Activated naive CD8-positive, alpha-beta T cell treated with anti-CD3 and anti-CD28 coated beads for 36 hours (primary cell): ENCODE results near the gene DNAH2. TPM values are rescaled to one million over a fixed set of nuclear protein-coding genes. Genes with fewer than 3 reads are reported as not detected.

Experiments
- DNase-seq: peaks from one replicate; pipeline ENCODE4 v3.0.0; 2021
- H3K27ac Mint-ChIP-seq: one replicate; pipeline ENCODE4 v1.8.0; 2022; ENCODE audit warnings: mild to moderate bottlenecking, moderate library complexity, mixed read lengths
- H3K27me3 Mint-ChIP-seq: one replicate; pipeline ENCODE4 v1.8.0; 2022; ENCODE audit warnings: mild to moderate bottlenecking, mixed read lengths
- H3K36me3 Mint-ChIP-seq: one replicate; pipeline ENCODE4 v1.8.0; 2021; ENCODE audit warnings: mild to moderate bottlenecking, mixed read lengths
- H3K4me1 Mint-ChIP-seq: one replicate; pipeline ENCODE4 v1.8.0; 2021; ENCODE audit warnings: mixed read lengths
- H3K4me3 Mint-ChIP-seq: one replicate; pipeline ENCODE4 v1.8.0; 2022; ENCODE audit warnings: mild to moderate bottlenecking, moderate library complexity, mixed read lengths
- H3K9me3 Mint-ChIP-seq: one replicate; pipeline ENCODE4 v1.8.0; 2022; ENCODE audit warnings: mixed read lengths
- total RNA-seq, 2 experiments: library from RNA; stranded (reverse); gene quantifications; one replicate each; pipeline ENCODE4 v1.2.3, GENCODE V29; 2021

DNAH2 gene
- total RNA-seq, 2 experiments from 2014 or later, result 0.04 to 0.14 TPM

GRCh38 chr17:7774055-7774521, 56.5 kb downstream of the DNAH2 start:
- Mint-ChIP-seq H3K27me3 (peaks cover 22% of the 10 kb centered on the region), H3K9me3 (no peaks in the 10 kb centered on the region), H3K36me3 (no peaks in the 10 kb centered on the region), H3K27ac (no peak overlapping the region), H3K4me3 (no peak overlapping the region), H3K4me1 (no peaks in the 10 kb centered on the region)
- DNase-seq, result no peak

GRCh38 chr17:7775051-7775450, 57.5 kb downstream of the DNAH2 start:
- Mint-ChIP-seq H3K27me3 (peaks cover 22% of the 10 kb centered on the region), H3K4me3 (no peak overlapping the region), H3K27ac (no peak overlapping the region), H3K9me3 (no peaks in the 10 kb centered on the region), H3K36me3 (no peaks in the 10 kb centered on the region), H3K4me1 (no peaks in the 10 kb centered on the region)
- no peak for DNase-seq

DNA sequence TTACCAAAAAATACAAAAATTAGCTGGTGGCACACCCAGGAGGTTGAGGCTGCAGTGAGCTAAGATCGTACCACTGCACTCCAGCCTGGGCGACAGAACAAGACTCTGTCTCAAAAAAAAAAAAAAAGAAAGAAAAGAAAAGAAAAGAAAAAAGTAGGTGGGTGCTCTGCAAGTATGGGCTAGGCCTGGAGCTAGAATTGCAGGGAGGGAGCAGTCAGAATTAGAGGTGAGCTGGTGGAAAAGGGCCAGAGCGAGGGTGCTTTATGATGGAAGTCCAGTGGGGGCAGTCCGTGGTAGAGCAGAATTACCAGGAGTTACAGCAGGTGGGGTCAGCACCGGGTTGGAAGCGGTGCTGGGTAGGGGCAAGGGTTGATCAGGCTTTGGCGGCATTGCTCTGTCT, 59.5 kb downstream of the DNAH2 start:
- H3K27ac Mint-ChIP-seq, result no peak overlapping the region
- no peak for DNase-seq
- H3K36me3 Mint-ChIP-seq, result no peaks in the 10 kb centered on the region
- peaks cover 17% of the 10 kb centered on the region for H3K27me3 Mint-ChIP-seq
- H3K9me3 Mint-ChIP-seq, result no peaks in the 10 kb centered on the region
- H3K4me1 Mint-ChIP-seq, result no peaks in the 10 kb centered on the region
- no peak overlapping the region for H3K4me3 Mint-ChIP-seq

DNA sequence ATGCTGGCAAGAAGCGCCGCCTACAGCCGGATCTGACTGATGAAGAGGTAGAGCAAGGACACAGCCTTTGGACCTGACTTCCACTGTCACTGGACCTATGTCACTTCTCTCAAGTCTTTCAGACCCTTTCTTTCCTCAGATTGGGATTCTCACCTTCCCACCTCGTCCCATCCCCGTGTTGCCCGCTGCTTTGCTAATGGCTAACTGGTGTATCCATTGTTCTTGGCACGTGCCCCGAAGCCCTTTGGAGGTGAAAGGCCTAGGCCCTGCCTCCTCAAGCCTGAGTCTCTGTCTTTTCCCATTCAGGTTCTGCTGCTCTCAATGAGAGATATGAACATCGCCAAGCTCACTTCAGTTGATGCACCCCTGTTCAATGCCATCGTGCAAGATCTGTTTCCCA, 63.2 kb downstream of the DNAH2 start:
- H3K4me3 Mint-ChIP-seq, result no peak overlapping the region

DNA sequence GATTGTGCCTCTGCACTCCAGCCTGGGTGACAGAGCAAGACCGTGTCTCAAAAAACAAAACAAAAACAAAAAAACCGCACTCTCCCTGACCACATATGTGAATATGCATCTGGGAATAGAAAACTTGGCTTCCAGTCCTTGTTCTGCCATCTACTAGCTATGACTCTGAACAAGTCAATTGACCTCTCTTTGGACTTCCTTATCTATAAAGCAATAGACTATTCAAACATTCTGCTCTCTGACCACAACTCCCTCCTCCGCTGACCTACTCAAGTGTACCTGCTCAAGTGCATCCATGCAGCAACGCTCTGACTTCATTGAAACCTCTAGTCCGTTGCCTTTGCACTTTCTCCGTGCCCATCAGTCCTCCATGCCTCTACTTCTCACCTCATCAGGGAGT, 63.9 kb downstream of the DNAH2 start:
- peaks cover 8% of the 10 kb centered on the region for H3K27me3 Mint-ChIP-seq
- no peaks in the 10 kb centered on the region for H3K4me1 Mint-ChIP-seq
- H3K27ac Mint-ChIP-seq, result no peak overlapping the region
- no peaks in the 10 kb centered on the region for H3K36me3 Mint-ChIP-seq
- no peak overlapping the region for H3K4me3 Mint-ChIP-seq
- DNase-seq, result no peak
- H3K9me3 Mint-ChIP-seq, result no peaks in the 10 kb centered on the region

More for the DNA sequence above, 63.2 kb downstream of the DNAH2 start:
- no peaks in the 10 kb centered on the region for H3K4me1 Mint-ChIP-seq
- H3K27ac Mint-ChIP-seq, result no peak overlapping the region
- no peaks in the 10 kb centered on the region for H3K9me3 Mint-ChIP-seq
- H3K27me3 Mint-ChIP-seq, result peaks cover 9% of the 10 kb centered on the region
- H3K36me3 Mint-ChIP-seq, result no peaks in the 10 kb centered on the region
- no peak for DNase-seq

- peaks cover 7% of the 10 kb centered on the region for H3K27me3 Mint-ChIP-seq
- H3K9me3 Mint-ChIP-seq, result no peaks in the 10 kb centered on the region
- H3K27ac Mint-ChIP-seq, result no peak overlapping the region
- no peak for DNase-seq
- no peaks in the 10 kb centered on the region for H3K4me1 Mint-ChIP-seq
- H3K4me3 Mint-ChIP-seq, result no peak overlapping the region
- H3K36me3 Mint-ChIP-seq, result no peaks in the 10 kb centered on the region
These were observed 64.7 kb downstream of the DNAH2 start for GRCh38 chr17:7782240-7782639.

- H3K4me3 Mint-ChIP-seq, result no peak overlapping the region
- H3K27ac Mint-ChIP-seq, result no peak overlapping the region
- no peaks in the 10 kb centered on the region for H3K36me3 Mint-ChIP-seq
- H3K9me3 Mint-ChIP-seq, result no peaks in the 10 kb centered on the region
- peaks cover 7% of the 10 kb centered on the region for H3K27me3 Mint-ChIP-seq
- no peak for DNase-seq
- H3K4me1 Mint-ChIP-seq, result no peaks in the 10 kb centered on the region
These were observed 69.3 kb downstream of the DNAH2 start for GRCh38 chr17:7786866-7787265.

GRCh38 chr17:7789131-7789530, 71.6 kb downstream of the DNAH2 start:
- H3K9me3 Mint-ChIP-seq, result no peaks in the 10 kb centered on the region
- H3K4me3 Mint-ChIP-seq, result no peak overlapping the region
- peaks cover 4% of the 10 kb centered on the region for H3K27me3 Mint-ChIP-seq
- H3K36me3 Mint-ChIP-seq, result no peaks in the 10 kb centered on the region
- DNase-seq, result no peak
- no peaks in the 10 kb centered on the region for H3K4me1 Mint-ChIP-seq
- H3K27ac Mint-ChIP-seq, result no peak overlapping the region

DNA sequence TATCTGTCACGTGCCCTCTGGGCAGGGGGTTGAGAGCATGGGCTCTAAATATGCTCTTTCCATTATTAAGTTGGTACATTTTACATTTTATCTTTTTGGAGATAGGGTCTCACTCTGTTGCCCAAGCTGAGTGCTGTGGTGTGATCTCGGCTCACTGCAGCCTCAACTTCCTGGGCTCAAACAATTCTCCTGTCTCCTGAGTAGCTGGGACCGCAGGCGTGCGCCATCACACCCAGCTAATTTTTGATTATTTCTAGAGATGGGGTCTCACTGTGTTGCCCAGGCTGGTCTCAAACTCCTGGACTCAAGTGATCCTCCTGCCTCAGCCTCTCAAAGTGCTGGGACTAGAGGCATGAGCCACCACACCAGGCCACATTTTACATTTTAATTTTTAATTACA, 72.6 kb downstream of the DNAH2 start:
- Mint-ChIP-seq H3K4me1 (no peaks in the 10 kb centered on the region), H3K36me3 (no peaks in the 10 kb centered on the region), H3K27ac (no peak overlapping the region), H3K4me3 (no peak overlapping the region), H3K9me3 (no peaks in the 10 kb centered on the region), H3K27me3 (peaks cover 4% of the 10 kb centered on the region)
- DNase-seq, result no peak

GRCh38 chr17:7792611-7793010, 75.1 kb downstream of the DNAH2 start:
- no peaks in the 10 kb centered on the region for H3K9me3 Mint-ChIP-seq
- H3K4me3 Mint-ChIP-seq, result no peak overlapping the region
- no peak for DNase-seq
- H3K27ac Mint-ChIP-seq, result no peak overlapping the region
- H3K4me1 Mint-ChIP-seq, result no peaks in the 10 kb centered on the region
- no peaks in the 10 kb centered on the region for H3K36me3 Mint-ChIP-seq
- peaks cover 3% of the 10 kb centered on the region for H3K27me3 Mint-ChIP-seq

DNA sequence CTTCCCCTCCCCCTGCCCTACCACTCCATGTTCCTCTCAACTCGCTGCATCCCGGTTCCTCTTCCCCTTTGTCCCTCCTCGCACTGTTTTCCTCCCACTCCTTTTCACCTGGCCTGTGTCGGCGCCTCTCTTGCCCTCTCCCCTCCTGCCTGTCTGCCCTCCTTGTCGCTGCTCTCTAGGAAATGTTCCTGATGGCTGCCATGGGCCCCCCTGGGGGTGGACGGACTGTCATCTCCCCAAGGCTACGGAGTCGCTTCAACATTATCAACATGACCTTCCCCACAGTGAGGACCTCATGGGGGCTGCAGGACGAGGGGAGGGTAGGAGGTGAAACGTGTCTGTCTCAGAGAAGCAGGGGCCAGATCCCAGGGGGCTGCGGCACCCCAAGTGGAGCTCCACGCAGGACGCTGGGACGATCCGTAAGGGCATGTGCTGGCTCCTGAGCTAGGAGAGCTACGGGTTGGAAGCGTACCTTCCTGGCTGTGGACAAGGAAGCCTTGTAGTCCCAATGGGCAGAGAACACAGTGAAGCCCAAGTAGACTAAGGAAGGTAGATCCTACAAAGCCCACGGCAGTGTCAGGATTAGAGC, 76.6 kb downstream of the DNAH2 start:
- H3K4me1 Mint-ChIP-seq, result no peaks in the 10 kb centered on the region
- H3K27me3 Mint-ChIP-seq, result peaks cover 3% of the 10 kb centered on the region
- no peak for DNase-seq
- H3K36me3 Mint-ChIP-seq, result no peaks in the 10 kb centered on the region
- no peaks in the 10 kb centered on the region for H3K9me3 Mint-ChIP-seq
- no peak overlapping the region for H3K4me3 Mint-ChIP-seq
- no peak overlapping the region for H3K27ac Mint-ChIP-seq

GRCh38 chr17:7797976-7798375, 80.4 kb downstream of the DNAH2 start:
- peaks cover 5% of the 10 kb centered on the region for H3K27me3 Mint-ChIP-seq
- no peaks in the 10 kb centered on the region for H3K4me1 Mint-ChIP-seq
- no peaks in the 10 kb centered on the region for H3K36me3 Mint-ChIP-seq
- DNase-seq, result no peak
- no peaks in the 10 kb centered on the region for H3K9me3 Mint-ChIP-seq
- H3K4me3 Mint-ChIP-seq, result no peak overlapping the region
- no peak overlapping the region for H3K27ac Mint-ChIP-seq

GRCh38 chr17:7798839-7799238, 81.3 kb downstream of the DNAH2 start:
- peaks cover 9% of the 10 kb centered on the region for H3K27me3 Mint-ChIP-seq
- H3K4me3 Mint-ChIP-seq, result no peak overlapping the region
- DNase-seq, result no peak
- H3K4me1 Mint-ChIP-seq, result no peaks in the 10 kb centered on the region
- H3K36me3 Mint-ChIP-seq, result no peaks in the 10 kb centered on the region
- H3K9me3 Mint-ChIP-seq, result no peaks in the 10 kb centered on the region
- no peak overlapping the region for H3K27ac Mint-ChIP-seq

DNA sequence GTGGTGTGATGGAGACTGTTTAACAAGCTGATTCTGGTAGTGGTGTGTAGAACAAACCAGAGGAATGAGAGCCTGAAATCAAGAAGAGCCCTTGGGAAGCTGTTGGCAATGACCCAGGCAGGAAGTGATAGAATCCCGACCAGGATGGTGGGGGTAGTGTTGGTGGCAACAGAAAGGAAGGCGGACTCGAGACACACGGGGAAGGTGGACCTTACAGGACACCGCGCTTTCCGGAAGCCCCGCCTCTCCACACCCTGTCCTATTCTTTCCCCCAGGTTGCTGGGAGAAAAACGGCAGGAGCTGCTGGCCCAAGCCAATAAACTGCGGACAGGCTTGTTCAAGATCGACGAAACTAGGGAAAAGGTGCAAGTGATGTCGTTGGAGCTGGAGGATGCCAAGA, 86.4 kb downstream of the DNAH2 start:
- Mint-ChIP-seq H3K36me3 (no peaks in the 10 kb centered on the region), H3K4me1 (no peaks in the 10 kb centered on the region), H3K27ac (no peak overlapping the region), H3K4me3 (no peak overlapping the region), H3K9me3 (no peaks in the 10 kb centered on the region), H3K27me3 (peaks cover 5% of the 10 kb centered on the region)
- DNase-seq, result no peak

- peaks cover 5% of the 10 kb centered on the region for H3K27me3 Mint-ChIP-seq
- H3K9me3 Mint-ChIP-seq, result no peaks in the 10 kb centered on the region
- H3K4me3 Mint-ChIP-seq, result no peak overlapping the region
- H3K27ac Mint-ChIP-seq, result no peak overlapping the region
- no peak for DNase-seq
- H3K36me3 Mint-ChIP-seq, result no peaks in the 10 kb centered on the region
- H3K4me1 Mint-ChIP-seq, result peaks cover 5% of the 10 kb centered on the region
These were observed 89.0 kb downstream of the DNAH2 start for GRCh38 chr17:7806587-7806986.

DNA sequence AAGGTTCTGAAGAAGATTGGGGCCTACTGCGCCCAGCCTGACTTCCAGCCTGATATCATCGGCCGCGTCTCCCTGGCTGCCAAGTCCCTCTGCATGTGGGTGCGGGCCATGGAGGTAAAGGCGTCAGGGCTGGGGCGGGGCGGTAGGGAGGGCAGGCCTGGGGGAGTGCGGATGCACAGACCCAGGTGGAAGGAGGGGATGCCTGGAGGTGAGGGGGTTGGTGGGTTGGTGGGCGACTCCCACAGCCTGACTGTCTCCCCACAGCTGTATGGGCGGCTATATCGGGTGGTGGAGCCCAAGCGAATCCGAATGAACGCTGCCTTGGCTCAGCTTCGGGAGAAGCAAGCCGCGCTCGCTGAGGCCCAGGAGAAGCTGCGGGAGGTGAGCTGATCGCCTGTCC, 89.7 kb downstream of the DNAH2 start:
- H3K36me3 Mint-ChIP-seq, result no peaks in the 10 kb centered on the region
- no peak overlapping the region for H3K27ac Mint-ChIP-seq
- peaks cover 5% of the 10 kb centered on the region for H3K4me1 Mint-ChIP-seq
- H3K27me3 Mint-ChIP-seq, result peaks cover 5% of the 10 kb centered on the region
- H3K4me3 Mint-ChIP-seq, result no peak overlapping the region
- no peak for DNase-seq
- H3K9me3 Mint-ChIP-seq, result no peaks in the 10 kb centered on the region
